Measurements from ENCODE around the gene FLNB. TPM values are rescaled to one million over a fixed set of nuclear protein-coding genes. Genes with fewer than 3 reads are reported as not detected.

Gene FLNB
- total RNA-seq, 2 experiments from 2014 or later = 39.7 to 42.1 TPM

- CTCF ChIA-PET = no interaction called here
- no peak overlapping the region for H3K27ac ChIP-seq (ENCODE audit: low read depth in 1 of 2, low read length in 2 of 2)
- no peaks in the 10 kb centered on the region for H3K27me3 Mint-ChIP-seq
- no peak for TF ChIP-seq CTCF (IDR thresholded peaks at IDR 0.05)
- no peak overlapping the region for H3K4me3 ChIP-seq (ENCODE audit: low read length)
- peaks cover 6% of the 10 kb centered on the region for H3K4me1 ChIP-seq (ENCODE audit: insufficient read depth, low read length)
- no peaks in the 10 kb centered on the region for H3K36me3 Mint-ChIP-seq (ENCODE audit: low read depth)
- no peak overlapping the region for H3K4me3 Mint-ChIP-seq
- no peak overlapping the region for H3K27ac Mint-ChIP-seq
- DNase-seq (no peak), ATAC-seq (ENCODE audit: poor library complexity) (no peak)
- H3K9me3 Mint-ChIP-seq = no peaks in the 10 kb centered on the region
- no peaks in the 10 kb centered on the region for H3K27me3 ChIP-seq (ENCODE audit: control insufficient read depth in 1 of 2, insufficient read depth in 2 of 2, low read length in 2 of 2)
- H3K9me3 ChIP-seq (ENCODE audit: control insufficient read depth in 1 of 2, insufficient read depth in 1 of 2, low read length in 2 of 2) = no peaks in the 10 kb centered on the region
- H3K36me3 ChIP-seq (ENCODE audit: insufficient read depth, low read length) = no peaks in the 10 kb centered on the region
- POLR2A ChIA-PET = no interaction called here
- no peaks in the 10 kb centered on the region for H3K4me1 Mint-ChIP-seq (ENCODE audit: low read depth)
- intact Hi-C loops (cut with DNase I, micrococcal nuclease) = no loop called here
Measured at GRCh38 chr3:57960174-57960505, 48.1 kb upstream of the FLNB start.

GRCh38 chr3:57961177-57961827, 46.9 kb upstream of the FLNB start:
- no peak for TF ChIP-seq CTCF (IDR thresholded peaks at IDR 0.05)
- H3K27me3 Mint-ChIP-seq = no peaks in the 10 kb centered on the region
- no peaks in the 10 kb centered on the region for H3K27me3 ChIP-seq (ENCODE audit: control insufficient read depth in 1 of 2, insufficient read depth in 2 of 2, low read length in 2 of 2)
- no peak overlapping the region for H3K4me3 ChIP-seq (ENCODE audit: low read length)
- intact Hi-C loops (cut with DNase I, micrococcal nuclease) = no loop called here
- H3K4me1 Mint-ChIP-seq (ENCODE audit: low read depth) = no peaks in the 10 kb centered on the region
- DNase-seq (no peak), ATAC-seq (ENCODE audit: poor library complexity) (no peak)
- POLR2A ChIA-PET = no interaction called here
- no peaks in the 10 kb centered on the region for H3K9me3 ChIP-seq (ENCODE audit: control insufficient read depth in 1 of 2, insufficient read depth in 1 of 2, low read length in 2 of 2)
- no peak overlapping the region for H3K27ac ChIP-seq (ENCODE audit: low read depth in 1 of 2, low read length in 2 of 2)
- H3K36me3 Mint-ChIP-seq (ENCODE audit: low read depth) = no peaks in the 10 kb centered on the region
- CTCF ChIA-PET = no interaction called here
- no peaks in the 10 kb centered on the region for H3K9me3 Mint-ChIP-seq
- H3K36me3 ChIP-seq (ENCODE audit: insufficient read depth, low read length) = no peaks in the 10 kb centered on the region
- no peak overlapping the region for H3K4me3 Mint-ChIP-seq
- H3K27ac Mint-ChIP-seq = no peak overlapping the region
- H3K4me1 ChIP-seq (ENCODE audit: insufficient read depth, low read length) = peaks cover 6% of the 10 kb centered on the region

- ChIA-PET POLR2A (no interaction called here), CTCF (no interaction called here)
- Mint-ChIP-seq H3K4me1 (ENCODE audit: low read depth) (no peaks in the 10 kb centered on the region), H3K27me3 (no peaks in the 10 kb centered on the region), H3K4me3 (no peak overlapping the region), H3K27ac (no peak overlapping the region), H3K36me3 (ENCODE audit: low read depth) (no peaks in the 10 kb centered on the region), H3K9me3 (no peaks in the 10 kb centered on the region)
- no peaks in the 10 kb centered on the region for H3K27me3 ChIP-seq (ENCODE audit: control insufficient read depth in 1 of 2, insufficient read depth in 2 of 2, low read length in 2 of 2)
- ATAC-seq (ENCODE audit: poor library complexity) (no peak), DNase-seq (peak in 2 of 14 experiments; percentile 11 to 22)
- H3K4me1 ChIP-seq (ENCODE audit: insufficient read depth, low read length) = peaks cover 10% of the 10 kb centered on the region
- no peak overlapping the region for H3K27ac ChIP-seq (ENCODE audit: low read depth in 1 of 2, low read length in 2 of 2)
- intact Hi-C loops (cut with DNase I, micrococcal nuclease) = no loop called here
- H3K36me3 ChIP-seq (ENCODE audit: insufficient read depth, low read length) = no peaks in the 10 kb centered on the region
- H3K4me3 ChIP-seq (ENCODE audit: low read length) = no peak overlapping the region
- peak; percentile 13 for TF ChIP-seq CTCF (IDR thresholded peaks at IDR 0.05)
- H3K9me3 ChIP-seq (ENCODE audit: control insufficient read depth in 1 of 2, insufficient read depth in 1 of 2, low read length in 2 of 2) = peaks cover 0 to 5% of the 10 kb centered on the region in 2 experiments
Measured at GRCh38 chr3:57961828-57962447, 46.3 kb upstream of the FLNB start.
